ENCODE results near the gene TOP2A. TPM values are rescaled to one million over a fixed set of nuclear protein-coding genes. Genes with fewer than 3 reads are reported as not detected.
A peak's percentile ranks its signal among the peaks of the same experiment; 100 is the strongest.

The TOP2A gene
- total RNA-seq, 1 donor from 2014 or later, result 91.0 TPM

DNA sequence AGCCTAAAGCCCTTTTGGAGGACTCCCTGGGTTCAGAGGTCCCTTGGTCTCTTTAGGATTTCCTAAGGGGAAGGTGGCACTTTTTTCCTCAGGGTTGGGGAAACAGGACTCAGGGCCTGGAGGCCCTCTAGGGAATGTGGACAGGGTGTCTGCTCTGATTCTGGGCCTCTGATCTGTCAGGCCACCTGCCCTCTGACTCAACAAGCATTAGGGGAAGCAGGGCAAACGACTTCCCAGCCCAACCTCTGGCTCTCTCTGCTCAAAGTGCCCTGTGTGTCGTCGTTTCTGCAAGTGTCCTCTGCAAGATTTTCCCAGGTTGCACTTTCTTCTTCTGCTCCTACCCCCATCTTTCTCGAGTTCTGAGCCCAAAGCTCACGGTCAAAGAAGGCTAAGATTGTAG is 18.9 kb upstream of the TOP2A start:
- Mint-ChIP-seq H3K9me3 (no peaks in the 10 kb centered on the region), H3K4me1 (peaks cover 17% of the 10 kb centered on the region), H3K27ac (no peak overlapping the region), H3K27me3 (ENCODE audit: low read depth) (peaks cover 2% of the 10 kb centered on the region), H3K36me3 (no peaks in the 10 kb centered on the region), H3K4me3 (no peak overlapping the region)
- no peak for DNase-seq (ENCODE audit: low spot score in 2 of 2, unreplicated experiment in 2 of 2)
- TF ChIP-seq, protein P1, sequence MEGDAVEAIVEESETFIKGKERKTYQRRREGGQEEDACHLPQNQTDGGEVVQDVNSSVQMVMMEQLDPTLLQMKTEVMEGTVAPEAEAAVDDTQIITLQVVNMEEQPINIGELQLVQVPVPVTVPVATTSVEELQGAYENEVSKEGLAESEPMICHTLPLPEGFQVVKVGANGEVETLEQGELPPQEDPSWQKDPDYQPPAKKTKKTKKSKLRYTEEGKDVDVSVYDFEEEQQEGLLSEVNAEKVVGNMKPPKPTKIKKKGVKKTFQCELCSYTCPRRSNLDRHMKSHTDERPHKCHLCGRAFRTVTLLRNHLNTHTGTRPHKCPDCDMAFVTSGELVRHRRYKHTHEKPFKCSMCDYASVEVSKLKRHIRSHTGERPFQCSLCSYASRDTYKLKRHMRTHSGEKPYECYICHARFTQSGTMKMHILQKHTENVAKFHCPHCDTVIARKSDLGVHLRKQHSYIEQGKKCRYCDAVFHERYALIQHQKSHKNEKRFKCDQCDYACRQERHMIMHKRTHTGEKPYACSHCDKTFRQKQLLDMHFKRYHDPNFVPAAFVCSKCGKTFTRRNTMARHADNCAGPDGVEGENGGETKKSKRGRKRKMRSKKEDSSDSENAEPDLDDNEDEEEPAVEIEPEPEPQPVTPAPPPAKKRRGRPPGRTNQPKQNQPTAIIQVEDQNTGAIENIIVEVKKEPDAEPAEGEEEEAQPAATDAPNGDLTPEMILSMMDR (IDR thresholded peaks at IDR 0.05; ENCODE audit: unreplicated experiment), result no peak

DNA sequence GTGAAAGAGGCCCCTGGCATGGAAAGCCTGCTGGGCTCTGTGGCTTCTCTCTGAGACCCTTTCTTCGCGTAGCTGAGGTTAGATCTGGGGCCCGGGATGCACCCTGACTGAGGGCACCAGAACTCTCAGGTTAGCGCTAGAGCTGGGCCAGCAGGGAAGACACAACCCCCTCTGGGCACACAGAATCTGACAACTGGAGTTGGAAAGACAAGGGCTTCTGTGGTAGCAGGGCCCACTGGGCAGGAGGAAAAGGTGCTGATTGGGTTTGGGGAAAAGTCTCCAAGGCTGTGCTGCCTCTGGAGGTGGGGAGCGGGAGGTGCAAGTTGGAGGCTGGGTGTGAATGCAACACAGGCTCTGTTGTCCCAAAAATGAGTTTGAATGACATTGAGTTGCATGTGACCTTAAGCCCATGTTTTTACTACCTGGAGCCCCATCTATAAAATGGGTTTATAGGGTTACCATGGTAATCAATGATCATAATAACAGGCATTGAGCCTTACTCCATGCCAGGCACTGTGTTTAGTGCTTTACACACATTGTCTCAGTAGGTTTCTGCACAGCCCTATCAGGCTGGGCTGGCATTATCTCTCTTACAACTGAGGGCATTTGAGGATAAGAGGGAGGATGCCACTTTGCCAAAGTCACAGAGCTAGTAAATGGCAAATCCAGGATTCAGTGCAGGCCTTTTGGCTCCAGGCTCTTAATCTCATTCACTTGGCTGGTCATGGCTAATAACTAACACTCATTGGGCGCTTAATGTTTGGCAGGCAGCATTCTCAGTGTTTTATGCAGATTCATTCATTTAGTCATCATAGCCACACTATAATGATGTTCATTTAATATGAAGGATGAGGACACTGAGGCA is 16.1 kb upstream of the TOP2A start:
- no peak for DNase-seq (ENCODE audit: low spot score in 2 of 2, unreplicated experiment in 2 of 2)
- TF ChIP-seq, protein P1 (IDR thresholded peaks at IDR 0.05; ENCODE audit: unreplicated experiment), result peak; percentile 40
- Mint-ChIP-seq H3K36me3 (no peaks in the 10 kb centered on the region), H3K27me3 (ENCODE audit: low read depth) (no peaks in the 10 kb centered on the region), H3K4me1 (peaks cover 14% of the 10 kb centered on the region), H3K9me3 (peaks cover 3% of the 10 kb centered on the region), H3K4me3 (no peak overlapping the region), H3K27ac (peak overlapping the region; percentile 8)

DNA sequence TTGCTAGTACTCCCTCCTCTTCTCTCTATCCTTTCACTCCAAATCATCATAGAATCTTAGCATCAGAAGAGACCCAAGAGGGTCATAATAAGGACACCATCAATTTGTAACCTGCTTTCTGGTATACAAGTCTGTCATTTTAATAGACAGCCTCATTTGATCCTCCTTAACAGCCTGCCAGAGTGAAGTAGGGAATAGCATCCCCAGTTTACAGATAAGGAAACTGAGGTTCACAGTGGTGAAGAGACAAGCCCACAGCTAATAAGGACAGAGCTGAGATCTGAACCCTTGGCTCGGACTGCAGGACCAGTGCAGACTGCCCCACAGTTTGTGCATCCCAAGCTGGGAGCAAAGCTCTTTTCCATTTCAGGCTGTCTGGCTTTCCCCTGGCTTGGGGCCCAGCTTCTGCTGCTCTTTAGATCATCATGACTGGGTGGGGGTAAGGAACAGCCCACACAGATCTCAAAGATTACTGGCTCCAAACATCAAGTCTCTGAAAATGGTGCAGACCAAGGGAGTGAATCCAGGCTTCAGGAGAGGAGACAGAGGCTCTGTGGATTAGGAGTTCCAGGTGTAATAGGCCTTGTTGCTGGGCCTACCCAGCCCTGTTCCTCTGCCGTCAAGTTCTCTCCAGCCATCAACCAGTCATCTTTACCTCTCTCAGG is 15.3 kb upstream of the TOP2A start:
- peak overlapping the region; percentile 8 for H3K27ac Mint-ChIP-seq

DNA sequence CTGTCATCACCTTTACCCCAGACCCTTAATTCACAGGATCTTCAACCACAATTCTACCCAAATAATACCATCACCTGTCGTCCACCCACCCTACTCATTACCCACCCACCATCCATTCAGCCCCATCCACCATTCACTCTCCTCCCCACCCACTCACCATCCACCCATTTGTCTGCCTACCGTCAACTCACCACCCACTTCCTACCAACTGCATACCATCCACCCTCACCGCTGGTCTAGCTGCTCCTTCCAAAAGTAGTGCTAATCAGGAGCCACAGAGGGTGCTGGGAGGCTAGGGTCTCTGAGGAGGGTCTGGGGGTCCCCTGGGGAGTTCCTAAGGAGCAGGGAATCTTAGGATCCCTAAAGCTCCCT is 13.5 kb upstream of the TOP2A start:
- TF ChIP-seq, protein P1 (IDR thresholded peaks at IDR 0.05; ENCODE audit: unreplicated experiment), result no peak
- Mint-ChIP-seq H3K36me3 (no peaks in the 10 kb centered on the region), H3K9me3 (peaks cover 3% of the 10 kb centered on the region), H3K4me3 (no peak overlapping the region), H3K27ac (no peak overlapping the region), H3K4me1 (peaks cover 14% of the 10 kb centered on the region), H3K27me3 (ENCODE audit: low read depth) (no peaks in the 10 kb centered on the region)
- DNase-seq (ENCODE audit: low spot score in 2 of 2, unreplicated experiment in 2 of 2), result no peak

More for the DNA sequence above, 15.3 kb upstream of the TOP2A start:
- Mint-ChIP-seq H3K4me3 (no peak overlapping the region), H3K4me1 (peaks cover 14% of the 10 kb centered on the region), H3K36me3 (no peaks in the 10 kb centered on the region), H3K27me3 (ENCODE audit: low read depth) (no peaks in the 10 kb centered on the region), H3K9me3 (peaks cover 3% of the 10 kb centered on the region)
- peak in 1 of 2 experiments; percentile 51 for DNase-seq (ENCODE audit: low spot score in 2 of 2, unreplicated experiment in 2 of 2)
- TF ChIP-seq, protein P1 (IDR thresholded peaks at IDR 0.05; ENCODE audit: unreplicated experiment), result no peak

DNA sequence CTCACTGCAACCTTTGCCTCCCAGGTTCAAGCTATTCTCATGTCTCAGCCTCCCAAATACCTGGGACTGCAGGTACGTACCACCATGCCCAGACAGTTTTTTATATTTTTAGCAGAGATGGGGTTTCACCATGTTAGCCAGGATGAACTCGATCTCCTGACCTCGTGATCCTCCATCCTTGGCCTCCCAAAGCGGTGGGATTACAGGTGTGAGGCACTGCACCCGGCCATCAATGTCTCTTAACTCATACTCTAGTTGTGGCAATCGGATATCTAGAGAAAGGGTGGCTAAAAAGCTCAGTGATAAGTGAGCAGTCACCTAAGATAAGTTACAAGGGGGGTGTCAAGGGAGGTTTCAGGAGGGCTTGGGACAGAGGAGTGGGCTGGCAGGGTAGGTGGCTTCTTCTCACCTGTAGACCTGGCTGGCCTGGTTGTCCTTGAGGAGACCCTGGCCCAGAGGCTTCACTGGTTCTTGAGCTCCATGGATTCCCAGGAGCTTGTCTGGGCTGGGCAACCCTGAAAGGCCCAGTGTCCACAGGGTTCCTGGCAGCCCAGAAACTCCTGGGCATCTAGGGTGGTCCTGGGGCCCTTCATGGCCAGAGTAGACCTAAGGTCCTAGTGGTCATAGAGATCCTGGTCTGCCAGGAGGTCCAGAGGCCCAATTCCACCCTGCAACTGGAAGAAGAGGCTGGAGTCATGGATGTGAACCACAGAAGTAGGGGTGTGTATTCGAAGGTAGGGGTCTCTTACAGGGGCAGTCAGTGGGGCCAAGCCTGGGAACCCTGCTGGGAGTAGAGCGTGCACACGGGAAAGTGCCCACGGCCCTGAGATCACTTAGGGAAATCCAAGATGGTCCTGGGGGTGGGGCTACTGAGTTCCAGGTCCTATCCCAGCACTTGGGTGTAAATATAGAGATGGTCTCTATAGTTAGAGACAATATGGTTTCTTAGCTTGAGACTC is 12.9 kb upstream of the TOP2A start:
- H3K27me3 Mint-ChIP-seq (ENCODE audit: low read depth), result no peaks in the 10 kb centered on the region
- no peak overlapping the region for H3K4me3 Mint-ChIP-seq
- peaks cover 3% of the 10 kb centered on the region for H3K9me3 Mint-ChIP-seq
- TF ChIP-seq, protein P1 (IDR thresholded peaks at IDR 0.05; ENCODE audit: unreplicated experiment), result no peak
- no peak for DNase-seq (ENCODE audit: low spot score in 2 of 2, unreplicated experiment in 2 of 2)
- peaks cover 14% of the 10 kb centered on the region for H3K4me1 Mint-ChIP-seq
- no peaks in the 10 kb centered on the region for H3K36me3 Mint-ChIP-seq
- H3K27ac Mint-ChIP-seq, result no peak overlapping the region
